Spleen (tissue), 7 donors: ENCODE measurements around the gene SACM1L.

ENCODE experiments used
- CTCF ChIP-seq, 11 experiments: fragments of 200-600 bp in 7 of 11; fragments of 450-650 bp in 4 of 11; sonication (generic) in 4 of 11; IDR thresholded peaks in 8 of 11; conservative IDR thresholded peaks in 3 of 11; 1 replicate in 7 of 11; 2 replicates in 4 of 11; pipeline versions ENCODE4 v1.4.0 to v1.8.0; 2016 to 2021; ENCODE audit warnings: antibody characterized with exemption in 11 of 11, inconsistent platforms in 4 of 11, mild to moderate bottlenecking in 1 of 11
- POLR2A ChIP-seq, 3 donors: fragments of 450-650 bp; IDR thresholded peaks; one replicate each; pipeline ENCODE4 v1.5.1; 2017; ENCODE audit warnings: antibody characterized with exemption in 3 of 3, mild to moderate bottlenecking in 1 of 3
- donor health status: DM: no; HTN: no; CAD: no; lungs with moderate emphysema.
- donor health status: DM: no; HTN: no; CAD: no.
- donor health status: DM: no; HTN: no; CAD: no.

GRCh38 chr3:45779746-45780735 lies 90.8 kb downstream of the SACM1L start:
- TF ChIP-seq CTCF (IDR thresholded peaks at IDR 0.05 in 8 of 11, conservative IDR thresholded peaks at IDR 0.05 in 3 of 11) (no peak), POLR2A (IDR thresholded peaks at IDR 0.05) (no peak)
